HepG2 (cell line): ENCODE results near the gene FAM83C. TPM values are rescaled to one million over a fixed set of nuclear protein-coding genes. Genes with fewer than 3 reads are reported as not detected.

ENCODE experiments used
- ARID2 ChIP-seq: sonication (generic); formaldehyde crosslinking; IDR thresholded peaks from 2 replicates; pipeline ENCODE4 v1.8.1; 2022; ENCODE audit warnings: mild to moderate bottlenecking, missing genetic modification reagents, borderline replicate concordance
- FOXK2 ChIP-seq: fragments of 450-650 bp; IDR thresholded peaks from 2 replicates; pipeline ENCODE4 v1.6.1; 2016
- FOXP1 ChIP-seq, 2 experiments: fragments of 450-650 bp in 1 of 2; IDR thresholded peaks; 2 replicates each; pipeline ENCODE4 v1.6.1; 2017 to 2018; ENCODE audit warnings: antibody characterized with exemption in 1 of 2
- GMEB1 ChIP-seq: sonication (generic); formaldehyde crosslinking; IDR thresholded peaks from 2 replicates; pipeline ENCODE4 v1.5.1; 2020; ENCODE audit warnings: missing genetic modification reagents, mild to moderate bottlenecking, borderline replicate concordance
- KLF11 ChIP-seq: IDR thresholded peaks from 2 replicates; pipeline ENCODE4 v1.6.1; 2016; ENCODE audit warnings: missing compliant biosample characterization
- MLLT10 ChIP-seq: sonication (generic); formaldehyde crosslinking; IDR thresholded peaks from 2 replicates; pipeline ENCODE4 v1.4.0; 2020; ENCODE audit warnings: missing genetic modification reagents
- MTA1 ChIP-seq: sonication (generic); formaldehyde crosslinking; IDR thresholded peaks from 2 replicates; pipeline ENCODE4 v1.4.0; 2020; ENCODE audit warnings: missing genetic modification reagents, mild to moderate bottlenecking, borderline replicate concordance
- PHB2 ChIP-seq: fragments of 450-650 bp; IDR thresholded peaks from 2 replicates; pipeline ENCODE4 v1.6.1; 2018; ENCODE audit not compliant: partially characterized antibody
- RBM39 ChIP-seq: fragments of 200-400 bp; formaldehyde crosslinking; IDR thresholded peaks from one replicate; pipeline ENCODE4 v1.6.1; 2018; ENCODE audit warnings: antibody characterized with exemption, mild to moderate bottlenecking, low read depth, low read length; ENCODE audit not compliant: poor library complexity, severe bottlenecking
- REXO4 ChIP-seq: sonication (generic); formaldehyde crosslinking; IDR thresholded peaks from 2 replicates; pipeline ENCODE4 v1.8.0; 2022; ENCODE audit warnings: missing genetic modification reagents, mild to moderate bottlenecking, borderline replicate concordance
- SNRNP70 ChIP-seq: fragments of 200-400 bp; formaldehyde crosslinking; IDR thresholded peaks from 2 replicates; pipeline ENCODE4 v1.6.1; 2017; ENCODE audit warnings: mild to moderate bottlenecking, low read depth, low read length, moderate library complexity
- SP2 ChIP-seq: sonication (generic); formaldehyde crosslinking; IDR thresholded peaks from 2 replicates; pipeline ENCODE4 v1.5.1; 2020; ENCODE audit warnings: mild to moderate bottlenecking, missing genetic modification reagents
- TFE3 ChIP-seq: IDR thresholded peaks from 2 replicates; pipeline ENCODE4 v1.6.1; 2016
- ZBTB38 ChIP-seq: sonication (generic); formaldehyde crosslinking; IDR thresholded peaks from 2 replicates; pipeline ENCODE4 v1.5.1; 2020; ENCODE audit warnings: mild to moderate bottlenecking, missing genetic modification reagents
- ZNF484 ChIP-seq: sonication (generic); formaldehyde crosslinking; IDR thresholded peaks from 2 replicates; pipeline ENCODE4 v1.5.1; 2020; ENCODE audit warnings: mild to moderate bottlenecking, low read depth, missing genetic modification reagents, borderline replicate concordance
- ZNF510 ChIP-seq: sonication (generic); formaldehyde crosslinking; IDR thresholded peaks from 2 replicates; pipeline ENCODE4 v1.4.0; 2020; ENCODE audit warnings: low read depth, mild to moderate bottlenecking, missing genetic modification reagents
- ZNF552 ChIP-seq: sonication (generic); formaldehyde crosslinking; IDR thresholded peaks from 2 replicates; pipeline ENCODE4 v1.9.0; 2022; ENCODE audit warnings: missing genetic modification reagents, mild to moderate bottlenecking, borderline replicate concordance
- ZNF672 ChIP-seq: sonication (generic); formaldehyde crosslinking; IDR thresholded peaks from 2 replicates; pipeline ENCODE4 v1.8.1; 2022; ENCODE audit warnings: missing genetic modification reagents
- ZNF724P ChIP-seq: sonication (generic); formaldehyde crosslinking; IDR thresholded peaks from 2 replicates; pipeline ENCODE4 v1.8.0; 2022; ENCODE audit warnings: missing genetic modification reagents, borderline replicate concordance
- ZNF879 ChIP-seq: sonication (generic); formaldehyde crosslinking; IDR thresholded peaks from 2 replicates; pipeline ENCODE4 v1.8.1; 2023; ENCODE audit warnings: missing genetic modification reagents
- polyA plus RNA-seq, 8 experiments: library from polyadenylated mRNA; depleted of rRNA in 3 of 8; stranded (reverse) in 7 of 8; unstranded in 1 of 8; fragments of >200 nt; fragmentation: Illumina TruSeq in 4 of 8; extraction: Trizol in 4 of 8; gene quantifications; 2 replicates each; pipeline versions ENCODE4 v1.2.1 to v1.2.3, GENCODE V29; 2011 to 2016; ENCODE audit warnings: low read depth in 4 of 8, missing spikeins in 1 of 8, mixed read lengths in 1 of 8; ENCODE audit not compliant: insufficient read depth in 1 of 8
- total RNA-seq, 5 experiments: library from RNA; depleted of rRNA; stranded (reverse); fragments of >200 nt; fragmentation: Illumina TruSeq; extraction: Trizol; gene quantifications; 2 replicates each; pipeline ENCODE4 v1.2.3, GENCODE V29; 2016; ENCODE audit warnings: low read depth in 1 of 5
- TF ChIP-seq, protein P1 (sequence below): sonication (generic); formaldehyde crosslinking; IDR thresholded peaks from 2 replicates; pipeline ENCODE4 v1.5.0; 2020; ENCODE audit warnings: mild to moderate bottlenecking, missing genetic modification reagents
- TF ChIP-seq, protein P2 (sequence below): sonication (generic); formaldehyde crosslinking; IDR thresholded peaks from 2 replicates; pipeline ENCODE4 v1.4.0; 2020; ENCODE audit warnings: missing genetic modification reagents
- TF ChIP-seq, protein P3 (sequence below): sonication (generic); formaldehyde crosslinking; IDR thresholded peaks from 2 replicates; pipeline ENCODE4 v1.4.0; 2020; ENCODE audit warnings: missing genetic modification reagents, borderline replicate concordance

The FAM83C gene
- total and polyA plus RNA-seq, 2 of the 13 experiments (the other 11 are each of a cell fraction or from before 2014, with no cell fraction given): 0.04 TPM; not detected in 1

DNA sequence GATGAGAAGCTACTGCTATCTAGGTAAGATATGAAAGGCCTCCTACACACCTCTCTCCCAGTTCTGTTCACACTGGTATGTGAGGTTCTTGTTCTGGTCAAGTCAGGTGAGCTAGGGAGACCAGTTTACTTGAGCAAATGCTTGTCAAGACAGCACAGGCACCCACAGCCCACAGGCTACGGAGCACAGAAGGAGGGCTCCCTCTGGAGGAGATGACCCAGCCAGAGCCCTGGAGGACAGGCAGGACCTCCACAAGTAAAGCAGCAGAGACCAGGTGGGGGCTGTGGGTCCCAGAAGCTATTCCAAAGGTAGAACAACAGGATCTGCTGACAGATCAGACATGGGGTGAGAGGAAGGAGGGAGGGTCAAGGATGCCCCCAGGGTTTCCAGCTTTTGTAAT lies 27.5 kb downstream of the FAM83C start (continued):
- TF ChIP-seq, protein P1, sequence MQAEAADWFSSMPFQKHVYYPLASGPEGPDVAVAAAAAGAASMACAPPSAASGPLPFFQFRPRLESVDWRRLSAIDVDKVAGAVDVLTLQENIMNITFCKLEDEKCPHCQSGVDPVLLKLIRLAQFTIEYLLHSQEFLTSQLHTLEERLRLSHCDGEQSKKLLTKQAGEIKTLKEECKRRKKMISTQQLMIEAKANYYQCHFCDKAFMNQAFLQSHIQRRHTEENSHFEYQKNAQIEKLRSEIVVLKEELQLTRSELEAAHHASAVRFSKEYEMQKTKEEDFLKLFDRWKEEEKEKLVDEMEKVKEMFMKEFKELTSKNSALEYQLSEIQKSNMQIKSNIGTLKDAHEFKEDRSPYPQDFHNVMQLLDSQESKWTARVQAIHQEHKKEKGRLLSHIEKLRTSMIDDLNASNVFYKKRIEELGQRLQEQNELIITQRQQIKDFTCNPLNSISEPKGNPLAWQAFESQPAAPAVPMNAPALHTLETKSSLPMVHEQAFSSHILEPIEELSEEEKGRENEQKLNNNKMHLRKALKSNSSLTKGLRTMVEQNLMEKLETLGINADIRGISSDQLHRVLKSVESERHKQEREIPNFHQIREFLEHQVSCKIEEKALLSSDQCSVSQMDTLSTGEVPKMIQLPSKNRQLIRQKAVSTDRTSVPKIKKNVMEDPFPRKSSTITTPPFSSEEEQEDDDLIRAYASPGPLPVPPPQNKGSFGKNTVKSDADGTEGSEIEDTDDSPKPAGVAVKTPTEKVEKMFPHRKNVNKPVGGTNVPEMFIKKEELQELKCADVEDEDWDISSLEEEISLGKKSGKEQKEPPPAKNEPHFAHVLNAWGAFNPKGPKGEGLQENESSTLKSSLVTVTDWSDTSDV (CRISPR knock-in tag): no peak
- no peak for TF ChIP-seq ZNF724P (CRISPR knock-in tag)
- TF ChIP-seq KLF11 (CRISPR knock-in tag): no peak
- no peak for TF ChIP-seq REXO4 (CRISPR knock-in tag)
- TF ChIP-seq, protein P2, sequence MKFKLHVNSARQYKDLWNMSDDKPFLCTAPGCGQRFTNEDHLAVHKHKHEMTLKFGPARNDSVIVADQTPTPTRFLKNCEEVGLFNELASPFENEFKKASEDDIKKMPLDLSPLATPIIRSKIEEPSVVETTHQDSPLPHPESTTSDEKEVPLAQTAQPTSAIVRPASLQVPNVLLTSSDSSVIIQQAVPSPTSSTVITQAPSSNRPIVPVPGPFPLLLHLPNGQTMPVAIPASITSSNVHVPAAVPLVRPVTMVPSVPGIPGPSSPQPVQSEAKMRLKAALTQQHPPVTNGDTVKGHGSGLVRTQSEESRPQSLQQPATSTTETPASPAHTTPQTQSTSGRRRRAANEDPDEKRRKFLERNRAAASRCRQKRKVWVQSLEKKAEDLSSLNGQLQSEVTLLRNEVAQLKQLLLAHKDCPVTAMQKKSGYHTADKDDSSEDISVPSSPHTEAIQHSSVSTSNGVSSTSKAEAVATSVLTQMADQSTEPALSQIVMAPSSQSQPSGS (CRISPR knock-in tag): no peak
- TF ChIP-seq ZNF484 (CRISPR knock-in tag): no peak
- TF ChIP-seq GMEB1 (CRISPR knock-in tag): no peak
- TF ChIP-seq FOXP1 (IDR thresholded peaks at IDR 0.05): no peak
- no peak for TF ChIP-seq FOXP1 (CRISPR knock-in tag; IDR thresholded peaks at IDR 0.05)
- TF ChIP-seq ZBTB38 (CRISPR knock-in tag): no peak
- no peak for TF ChIP-seq MLLT10
- peak; percentile 17 for TF ChIP-seq RBM39
- TF ChIP-seq TFE3 (CRISPR knock-in tag): no peak
- TF ChIP-seq ZNF879 (CRISPR knock-in tag): no peak
- TF ChIP-seq PHB2: no peak
- no peak for TF ChIP-seq ZNF552 (CRISPR knock-in tag)
- TF ChIP-seq, protein P3, sequence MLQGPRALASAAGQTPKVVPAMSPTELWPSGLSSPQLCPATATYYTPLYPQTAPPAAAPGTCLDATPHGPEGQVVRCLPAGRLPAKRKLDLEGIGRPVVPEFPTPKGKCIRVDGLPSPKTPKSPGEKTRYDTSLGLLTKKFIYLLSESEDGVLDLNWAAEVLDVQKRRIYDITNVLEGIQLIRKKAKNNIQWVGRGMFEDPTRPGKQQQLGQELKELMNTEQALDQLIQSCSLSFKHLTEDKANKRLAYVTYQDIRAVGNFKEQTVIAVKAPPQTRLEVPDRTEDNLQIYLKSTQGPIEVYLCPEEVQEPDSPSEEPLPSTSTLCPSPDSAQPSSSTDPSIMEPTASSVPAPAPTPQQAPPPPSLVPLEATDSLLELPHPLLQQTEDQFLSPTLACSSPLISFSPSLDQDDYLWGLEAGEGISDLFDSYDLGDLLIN (CRISPR knock-in tag): no peak
- TF ChIP-seq FOXK2: no peak
- 0 out of 2 replicates have a peak, but pooled peaks have one; percentile 28 for TF ChIP-seq MTA1 (CRISPR knock-in tag)
- no peak for TF ChIP-seq ARID2 (CRISPR knock-in tag)
- TF ChIP-seq ZNF510: no peak
- no peak for TF ChIP-seq SP2 (CRISPR knock-in tag)
- no peak for TF ChIP-seq SNRNP70
- TF ChIP-seq ZNF672 (CRISPR knock-in tag): no peak
